ENCODE measurements around the gene DEFB112.

Gene DEFB112

DNA sequence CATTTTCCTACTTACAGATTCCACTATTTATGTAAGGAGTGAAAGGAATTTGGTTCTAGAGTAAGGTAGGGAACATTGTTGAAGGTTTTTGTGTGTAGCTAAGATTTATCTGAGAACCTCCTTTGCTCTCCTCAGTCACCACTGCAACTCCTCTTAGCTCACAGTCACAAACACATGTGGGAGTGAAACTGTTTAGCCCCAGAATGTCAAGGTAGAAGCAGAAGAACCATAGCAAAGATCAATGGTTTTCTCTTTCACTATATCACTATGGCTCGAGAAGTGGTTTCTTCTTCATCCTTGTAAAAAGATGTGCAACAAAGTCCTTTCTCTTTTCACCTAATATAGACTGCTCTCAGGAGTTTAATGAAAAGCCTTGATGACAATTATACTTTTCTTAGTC, 6.5 kb upstream of the DEFB112 start:
- no peak for TF ChIP-seq ZFX (IDR thresholded peaks at IDR 0.05)
- TF ChIP-seq, protein P1, sequence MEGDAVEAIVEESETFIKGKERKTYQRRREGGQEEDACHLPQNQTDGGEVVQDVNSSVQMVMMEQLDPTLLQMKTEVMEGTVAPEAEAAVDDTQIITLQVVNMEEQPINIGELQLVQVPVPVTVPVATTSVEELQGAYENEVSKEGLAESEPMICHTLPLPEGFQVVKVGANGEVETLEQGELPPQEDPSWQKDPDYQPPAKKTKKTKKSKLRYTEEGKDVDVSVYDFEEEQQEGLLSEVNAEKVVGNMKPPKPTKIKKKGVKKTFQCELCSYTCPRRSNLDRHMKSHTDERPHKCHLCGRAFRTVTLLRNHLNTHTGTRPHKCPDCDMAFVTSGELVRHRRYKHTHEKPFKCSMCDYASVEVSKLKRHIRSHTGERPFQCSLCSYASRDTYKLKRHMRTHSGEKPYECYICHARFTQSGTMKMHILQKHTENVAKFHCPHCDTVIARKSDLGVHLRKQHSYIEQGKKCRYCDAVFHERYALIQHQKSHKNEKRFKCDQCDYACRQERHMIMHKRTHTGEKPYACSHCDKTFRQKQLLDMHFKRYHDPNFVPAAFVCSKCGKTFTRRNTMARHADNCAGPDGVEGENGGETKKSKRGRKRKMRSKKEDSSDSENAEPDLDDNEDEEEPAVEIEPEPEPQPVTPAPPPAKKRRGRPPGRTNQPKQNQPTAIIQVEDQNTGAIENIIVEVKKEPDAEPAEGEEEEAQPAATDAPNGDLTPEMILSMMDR (conservative IDR thresholded peaks at IDR 0.05), result no peak
- no peak overlapping the region for H3K27ac ChIP-seq

DNA sequence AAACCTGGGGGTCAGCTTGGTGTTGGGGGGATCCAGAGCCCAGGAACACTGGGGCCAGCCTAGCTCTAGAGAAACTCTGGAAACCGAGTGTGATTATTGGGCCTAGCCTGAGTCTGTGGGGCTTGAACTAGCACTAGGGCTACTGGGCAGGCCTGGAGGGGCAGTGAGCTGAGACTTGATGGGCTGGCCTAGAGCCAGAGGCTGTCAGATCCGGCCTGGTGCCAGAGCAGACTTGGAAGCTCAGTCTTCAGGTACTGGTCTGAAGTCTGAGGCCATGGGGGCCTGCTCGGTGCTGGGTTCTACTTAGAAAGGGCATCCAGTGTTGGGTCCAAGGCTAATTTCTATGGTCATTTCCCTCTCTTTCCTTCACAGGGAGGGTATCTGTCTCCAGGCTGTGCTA, 2.7 kb downstream of the DEFB112 start:
- H3K27ac ChIP-seq, result no peak overlapping the region
- TF ChIP-seq, protein P1 (conservative IDR thresholded peaks at IDR 0.05), result no peak
- no peak for TF ChIP-seq ZFX (IDR thresholded peaks at IDR 0.05)

DNA sequence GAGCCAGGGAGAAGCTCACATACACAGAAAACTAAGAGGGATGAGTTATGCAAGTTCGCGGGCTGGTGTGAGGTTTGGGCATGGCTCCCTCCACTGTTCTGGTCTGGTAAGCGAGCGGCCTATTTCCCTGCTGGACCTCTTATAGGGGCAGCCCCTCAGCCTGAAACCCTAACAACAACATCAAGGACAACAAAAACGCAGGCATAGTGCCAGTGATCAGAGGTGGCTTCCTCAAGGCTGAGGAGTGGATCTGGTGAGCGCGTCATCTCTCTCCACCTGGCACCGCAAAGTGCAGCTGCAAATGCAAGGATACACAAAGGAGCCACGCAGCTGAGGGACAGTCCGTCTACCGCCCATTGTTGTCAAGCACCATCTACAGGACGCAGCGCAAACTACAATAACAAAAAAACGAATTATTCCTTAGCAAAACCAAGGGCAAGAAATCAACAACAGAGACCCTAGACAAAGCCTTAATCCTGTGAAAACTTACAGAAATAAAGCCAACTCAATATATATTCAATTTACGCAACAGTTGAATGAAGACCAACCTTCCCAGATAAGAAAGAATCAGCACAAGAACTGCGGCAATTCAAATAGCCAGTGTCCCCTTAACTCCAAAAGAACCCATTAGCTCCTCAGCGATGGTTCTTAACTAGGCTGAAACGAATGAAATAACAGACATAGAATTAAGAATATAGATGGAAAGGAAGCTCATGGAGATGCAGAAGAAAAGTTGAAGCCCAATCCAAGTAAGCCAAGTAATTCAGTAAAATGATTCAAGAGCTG, 18.8 kb downstream of the DEFB112 start:
- TF ChIP-seq ZFX (IDR thresholded peaks at IDR 0.05), result no peak
- TF ChIP-seq, protein P1 (conservative IDR thresholded peaks at IDR 0.05), result peak; percentile 66
- H3K27ac ChIP-seq, result no peak overlapping the region

DNA sequence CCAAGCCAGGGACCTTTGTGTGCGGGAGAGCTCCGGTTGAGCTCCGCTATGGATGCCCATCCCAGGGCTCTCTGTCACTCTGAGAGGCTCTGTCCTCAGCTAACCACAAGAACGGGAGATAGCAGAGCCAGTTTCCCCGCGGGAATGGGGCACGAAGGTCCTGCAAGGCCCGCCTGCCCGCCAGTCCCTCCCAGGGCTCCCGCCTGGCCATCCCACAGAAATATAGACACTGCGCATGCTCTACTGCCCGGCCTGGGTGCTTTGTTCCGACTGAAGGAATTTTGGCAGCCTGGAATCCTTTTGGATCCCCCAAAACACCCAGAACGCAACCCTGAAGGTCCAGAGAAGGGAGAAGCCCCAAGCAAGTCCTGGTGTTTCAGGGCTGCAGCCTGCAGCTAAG, 19.4 kb downstream of the DEFB112 start:
- H3K27ac ChIP-seq, result no peak overlapping the region
- TF ChIP-seq ZFX (IDR thresholded peaks at IDR 0.05), result no peak
- TF ChIP-seq, protein P1 (conservative IDR thresholded peaks at IDR 0.05), result no peak

DNA sequence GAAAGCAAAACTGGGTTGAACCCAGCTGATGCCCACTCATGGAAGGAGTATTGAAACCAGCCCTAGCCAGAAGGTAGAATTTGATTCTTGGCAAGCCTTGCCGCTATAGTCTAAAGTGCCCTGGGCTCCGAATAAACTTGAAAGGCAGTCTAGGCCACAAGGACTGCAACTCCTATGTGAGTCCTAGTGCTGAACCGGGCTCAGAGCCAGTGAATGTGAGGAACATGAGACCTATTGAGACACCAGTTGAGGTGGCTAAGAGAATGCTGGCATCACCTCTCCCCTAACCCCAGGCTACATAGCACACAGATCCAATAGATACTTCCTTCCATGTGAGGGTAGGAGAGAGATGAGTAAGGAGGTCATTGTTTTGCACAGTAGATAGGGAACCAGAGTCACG, 24.5 kb downstream of the DEFB112 start:
- no peak overlapping the region for H3K27ac ChIP-seq
- TF ChIP-seq, protein P1 (conservative IDR thresholded peaks at IDR 0.05), result no peak
- TF ChIP-seq ZFX (IDR thresholded peaks at IDR 0.05), result no peak

DNA sequence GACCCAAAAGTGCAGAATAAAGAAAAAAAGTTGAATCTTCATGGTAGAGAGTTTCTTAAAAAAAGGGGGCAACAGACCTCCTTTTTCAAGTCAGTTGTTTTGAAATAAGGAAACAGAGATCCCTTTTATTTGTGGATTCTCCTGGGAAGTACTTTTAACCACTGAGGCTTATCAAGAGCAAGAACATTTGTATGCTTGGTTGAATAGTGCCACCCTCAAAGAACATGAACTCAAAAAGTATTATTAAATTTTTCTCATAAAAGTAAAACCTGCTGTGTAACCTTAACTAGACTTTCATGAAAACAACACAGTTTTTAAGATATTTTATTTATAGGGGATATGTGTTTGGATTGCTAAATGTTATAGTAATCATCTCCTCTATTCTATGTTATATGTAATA, 27.8 kb downstream of the DEFB112 start, which contains the start of gene DEFB110:
DEFB110 (minus strand) TSS at position 101 of the 400 bp plus-strand sequence; CDS start at position 42, 59 bp downstream.
- H3K27ac ChIP-seq, result no peak within 1 kb of the TSS
- TF ChIP-seq, protein P1 (conservative IDR thresholded peaks at IDR 0.05), result no peak
- TF ChIP-seq ZFX (IDR thresholded peaks at IDR 0.05), result no peak

DNA sequence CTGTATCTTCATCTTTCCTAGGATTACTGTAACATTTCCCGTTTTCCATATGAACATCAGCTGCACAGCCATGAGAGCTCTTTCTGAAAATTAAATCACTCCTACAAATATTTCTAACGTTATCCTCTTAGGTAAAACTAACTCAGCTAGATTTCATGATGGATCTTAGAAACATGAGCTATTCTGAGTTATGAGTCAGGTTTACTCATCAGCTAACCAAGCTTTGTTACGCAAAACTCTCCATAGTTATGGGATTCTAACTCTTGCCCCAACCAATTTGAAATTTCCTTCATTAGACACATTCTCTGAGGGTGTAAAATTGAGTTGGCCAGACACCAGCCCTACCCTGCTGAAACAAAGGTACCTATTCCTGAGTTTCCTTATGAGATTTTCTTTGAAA, 41.9 kb downstream of the DEFB112 start:
- no peak overlapping the region for H3K27ac ChIP-seq
- no peak for TF ChIP-seq ZFX (IDR thresholded peaks at IDR 0.05)
- TF ChIP-seq, protein P1 (conservative IDR thresholded peaks at IDR 0.05), result no peak

Measured in C4-2B (cell line).